GM12878 (cell line): ENCODE results near the gene PUS10. TPM values are rescaled to one million over a fixed set of nuclear protein-coding genes. Genes with fewer than 3 reads are reported as not detected.

Experiments used
- ATAC-seq: fragments of 200-7000 bp; cut with Tn5 transposase; 3 replicates; pipeline ENCODE4 v1.9.1; 2020; ENCODE audit warnings: mild to moderate bottlenecking, moderate library complexity
- BruUV-seq: library from RNA; stranded (reverse); fragments of 400-500 nt; replicated peaks from 2 replicates; lab custom pipeline; 2021; lab: Mats Ljungman, UMichigan
- CTCF ChIA-PET: fragments of 300-600 bp; sonication (Branson Sonifier 250); formaldehyde crosslinking; extraction: SDS; loops from one replicate; lab custom pipeline; 2021; ENCODE audit warnings: inconsistent platforms; lab: Yijun Ruan, JAX
- POLR2A ChIA-PET: fragments of 350-600 bp; formaldehyde crosslinking; extraction: SDS; loops from one replicate; lab custom pipeline; 2021; ENCODE audit warnings: inconsistent platforms; lab: Charles Lee
- RAD21 ChIA-PET: fragments of 300-600 bp; sonication (Branson Sonifier 250); formaldehyde crosslinking; loops from one replicate; lab custom pipeline; 2023; ENCODE audit warnings: antibody characterized with exemption; ENCODE audit not compliant: unreplicated experiment; lab: Charles Lee
- SMC1A ChIA-PET: fragments of 300-600 bp; sonication (Branson Sonifier 250); formaldehyde crosslinking; loops from one replicate; lab custom pipeline; 2023; ENCODE audit not compliant: unreplicated experiment, uncharacterized antibody; lab: Charles Lee
- DNase-seq: peaks from one replicate; pipeline ENCODE4 v3.0.0-alpha.2; 2011; ENCODE audit warnings: low read depth, low spot score
- FAIRE-seq: peaks from 3 replicates; lab custom pipeline; 2011; peaks lifted over from hg19 to GRCh38; lab: Jason Lieb, UNC
- H2AFZ ChIP-seq: 2 replicates; pipeline ENCODE4 v1.6.0; 2011; ENCODE audit warnings: low read depth, low read length, control low read depth; ENCODE audit not compliant: control insufficient read depth
- H3K27ac ChIP-seq: 2 replicates; pipeline ENCODE4 v1.5.1; 2011; ENCODE audit warnings: control low read depth; ENCODE audit not compliant: control insufficient read depth, insufficient read depth
- H3K27me3 ChIP-seq, 2 experiments: replicated peaks in 1 of 2; 2 replicates each; pipeline versions ENCODE4 v1.6.0 to v1.6.1; 2011; ENCODE audit warnings: low read length in 1 of 2; ENCODE audit not compliant: control insufficient read depth in 2 of 2, insufficient read depth in 2 of 2
- H3K36me3 ChIP-seq, 2 experiments: 2 replicates each; pipeline ENCODE4 v1.5.1; 2011; ENCODE audit warnings: low read length in 1 of 2; ENCODE audit not compliant: control insufficient read depth in 2 of 2, insufficient read depth in 2 of 2
- H3K4me1 ChIP-seq: 2 replicates; pipeline ENCODE4 v1.6.1; 2011; ENCODE audit warnings: mild to moderate bottlenecking, low read length, moderate library complexity, mixed read lengths; ENCODE audit not compliant: control insufficient read depth, insufficient read depth
- H3K4me2 ChIP-seq: 2 replicates; pipeline ENCODE4 v1.6.0; 2011; ENCODE audit warnings: control low read depth; ENCODE audit not compliant: control insufficient read depth, insufficient read depth
- H3K4me3 ChIP-seq: fragments of 200-600 bp; sonication (generic); 2 replicates; pipeline ENCODE4 v1.5.1; 2016
- H3K79me2 ChIP-seq: 2 replicates; pipeline ENCODE4 v1.6.0; 2011; ENCODE audit warnings: low read length; ENCODE audit not compliant: control insufficient read depth, insufficient read depth
- H3K9ac ChIP-seq: 2 replicates; pipeline ENCODE4 v1.8.0; 2011; ENCODE audit warnings: low read length, control low read depth, mixed read lengths; ENCODE audit not compliant: control insufficient read depth, insufficient read depth
- H3K9me3 ChIP-seq: replicated peaks from 3 replicates; pipeline ENCODE4 v1.5.1; 2011; ENCODE audit warnings: mild to moderate bottlenecking, low read length; ENCODE audit not compliant: control insufficient read depth, insufficient read depth
- H4K20me1 ChIP-seq: 2 replicates; pipeline ENCODE4 v1.6.0; 2011; ENCODE audit not compliant: control insufficient read depth, insufficient read depth
- CBFB ChIP-seq: IDR thresholded peaks from 2 replicates; pipeline ENCODE4 v1.6.1; 2016; ENCODE audit warnings: antibody characterized with exemption, low read depth
- CREM ChIP-seq: IDR thresholded peaks from 2 replicates; pipeline ENCODE4 v1.6.1; 2014; ENCODE audit warnings: antibody characterized with exemption, low read depth
- DPF2 ChIP-seq: fragments of 450-650 bp; IDR thresholded peaks from 2 replicates; pipeline ENCODE4 v1.6.1; 2017; ENCODE audit warnings: mild to moderate bottlenecking
- KAT2A ChIP-seq: conservative IDR thresholded peaks from 2 replicates; pipeline ENCODE4 v1.6.1; 2011; ENCODE audit warnings: low read depth, low read length; ENCODE audit not compliant: control insufficient read depth
- MAX ChIP-seq: IDR thresholded peaks from 2 replicates; pipeline ENCODE4 v1.6.1; 2012; ENCODE audit warnings: low read depth, low read length, improper control_type of control experiment
- POLR2A ChIP-seq: IDR thresholded peaks from 2 replicates; pipeline ENCODE4 v1.6.1; 2011; ENCODE audit warnings: low read depth, mild to moderate bottlenecking, low read length
- SIN3A ChIP-seq: IDR thresholded peaks from 2 replicates; pipeline ENCODE4 v1.6.1; 2012; ENCODE audit warnings: low read depth, low read length, improper control_type of control experiment
- SKIL ChIP-seq: fragments of 450-650 bp; IDR thresholded peaks from 2 replicates; pipeline ENCODE4 v1.6.1; 2017; ENCODE audit warnings: mild to moderate bottlenecking, low read depth, inconsistent platforms; ENCODE audit not compliant: poor library complexity, severe bottlenecking
- SREBF2 ChIP-seq: IDR thresholded peaks from 2 replicates; pipeline ENCODE4 v1.6.1; 2012; ENCODE audit warnings: mild to moderate bottlenecking, low read length
- STAT1 ChIP-seq: fragments of 450-650 bp; conservative IDR thresholded peaks from 2 replicates; pipeline ENCODE4 v1.6.1; 2014; ENCODE audit warnings: antibody characterized with exemption, mild to moderate bottlenecking
- STAT3 ChIP-seq: IDR thresholded peaks from 2 replicates; pipeline ENCODE4 v1.6.1; 2011; ENCODE audit warnings: low read depth, low read length, improper control_type of control experiment
- in situ Hi-C: fragments of 300-500 bp; cut with MboI; formaldehyde crosslinking; loops from 9 replicates; pipeline ENCODE4 v1.14.3; 2018; ENCODE audit warnings: mixed read lengths
- intact Hi-C: fragments of 100-400 bp; cut with micrococcal nuclease; formaldehyde crosslinking; loops from one replicate; pipeline ENCODE4 v1.14.2; 2022; ENCODE audit not compliant: unreplicated experiment
- polyA plus RNA-seq, 11 experiments: library from polyadenylated mRNA; depleted of rRNA in 4 of 11; unstranded in 6 of 11; stranded (reverse) in 5 of 11; fragments of >200 nt; fragmentation: Nextera tagmentation in 4 of 11; fragmentation: Illumina TruSeq in 1 of 11; extraction: Ambion mirVana in 4 of 11; extraction: Trizol in 1 of 11; gene quantifications; 1 replicate in 1 of 11; 2 replicates in 10 of 11; pipeline versions ENCODE4 v1.2.1 to v1.2.3, GENCODE V29; 2011 to 2016; ENCODE audit warnings: inconsistent platforms in 2 of 11, missing spikeins in 2 of 11, low read depth in 1 of 11
- total RNA-seq, 4 experiments: library from RNA; depleted of rRNA in 3 of 4; stranded (reverse); fragments of >200 nt in 3 of 4; fragmentation: Illumina TruSeq in 1 of 4; extraction: Trizol in 1 of 4; gene quantifications; 2 replicates each; pipeline versions ENCODE4 v1.2.1 to v1.2.3, GENCODE V29; 2013 to 2021
- TF ChIP-seq, protein P1 (sequence below): fragments of 450-650 bp; IDR thresholded peaks from 2 replicates; pipeline ENCODE4 v1.6.1; 2018; ENCODE audit warnings: mild to moderate bottlenecking, low read depth, moderate library complexity; ENCODE audit not compliant: partially characterized antibody
- TF ChIP-seq, protein P2 (sequence below): IDR thresholded peaks from 2 replicates; pipeline ENCODE4 v1.6.1; 2012; ENCODE audit warnings: low read depth, low read length, improper control_type of control experiment
- TF ChIP-seq, protein P3 (sequence below): fragments of 450-650 bp; formaldehyde crosslinking; IDR thresholded peaks from 2 replicates; pipeline ENCODE4 v1.4.0; 2022; ENCODE audit warnings: mild to moderate bottlenecking, moderate library complexity

Gene PUS10
- total and polyA plus RNA-seq, 10 of the 15 experiments (the other 5 are each of a cell fraction or from before 2014, with no cell fraction given): 9.1 to 17.0 (median 13.0) TPM

DNA sequence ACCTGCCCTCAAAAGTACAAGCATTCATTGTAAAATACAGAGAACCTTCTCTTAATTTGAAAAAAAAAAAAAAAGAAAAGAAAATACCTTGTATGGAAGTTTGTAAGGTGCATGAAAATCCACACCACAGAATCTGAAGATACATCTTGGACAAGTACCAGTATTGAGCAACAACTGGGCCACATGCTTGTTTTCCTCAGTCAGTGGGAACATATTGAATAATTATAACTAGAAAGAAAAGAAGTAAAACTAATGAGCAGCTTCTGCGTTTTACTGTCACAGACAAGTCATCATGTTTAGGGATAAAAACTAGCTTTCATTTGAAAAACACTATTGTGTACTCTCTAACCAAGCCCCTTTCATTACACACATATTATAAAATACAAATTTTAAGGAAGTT, 6.4 kb downstream of the PUS10 start (continued):
- TF ChIP-seq, protein P1, sequence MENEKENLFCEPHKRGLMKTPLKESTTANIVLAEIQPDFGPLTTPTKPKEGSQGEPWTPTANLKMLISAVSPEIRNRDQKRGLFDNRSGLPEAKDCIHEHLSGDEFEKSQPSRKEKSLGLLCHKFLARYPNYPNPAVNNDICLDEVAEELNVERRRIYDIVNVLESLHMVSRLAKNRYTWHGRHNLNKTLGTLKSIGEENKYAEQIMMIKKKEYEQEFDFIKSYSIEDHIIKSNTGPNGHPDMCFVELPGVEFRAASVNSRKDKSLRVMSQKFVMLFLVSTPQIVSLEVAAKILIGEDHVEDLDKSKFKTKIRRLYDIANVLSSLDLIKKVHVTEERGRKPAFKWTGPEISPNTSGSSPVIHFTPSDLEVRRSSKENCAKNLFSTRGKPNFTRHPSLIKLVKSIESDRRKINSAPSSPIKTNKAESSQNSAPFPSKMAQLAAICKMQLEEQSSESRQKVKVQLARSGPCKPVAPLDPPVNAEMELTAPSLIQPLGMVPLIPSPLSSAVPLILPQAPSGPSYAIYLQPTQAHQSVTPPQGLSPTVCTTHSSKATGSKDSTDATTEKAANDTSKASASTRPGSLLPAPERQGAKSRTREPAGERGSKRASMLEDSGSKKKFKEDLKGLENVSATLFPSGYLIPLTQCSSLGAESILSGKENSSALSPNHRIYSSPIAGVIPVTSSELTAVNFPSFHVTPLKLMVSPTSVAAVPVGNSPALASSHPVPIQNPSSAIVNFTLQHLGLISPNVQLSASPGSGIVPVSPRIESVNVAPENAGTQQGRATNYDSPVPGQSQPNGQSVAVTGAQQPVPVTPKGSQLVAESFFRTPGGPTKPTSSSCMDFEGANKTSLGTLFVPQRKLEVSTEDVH: no peak

DNA sequence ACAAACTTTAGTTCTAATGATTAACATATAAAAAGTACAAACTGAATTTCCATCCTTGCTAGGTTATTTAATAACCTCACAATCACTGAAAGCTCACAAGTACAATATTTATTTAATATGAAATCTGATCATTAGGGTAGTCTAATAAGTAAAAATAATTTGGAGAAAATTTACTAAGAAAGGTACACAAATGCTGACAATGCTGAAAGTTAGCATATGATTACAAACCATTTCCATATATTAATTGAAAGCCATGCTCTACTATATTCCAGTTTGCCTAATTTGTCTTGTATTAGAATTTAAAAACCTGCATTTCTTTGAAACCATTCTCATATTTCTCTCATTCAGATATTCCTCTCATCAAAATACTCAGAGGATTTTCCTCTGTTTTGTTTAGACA, 8.7 kb downstream of the PUS10 start:
- Histone ChIP-seq H2AFZ (no peak overlapping the region), H3K4me2 (no peak overlapping the region), H3K9me3 (no peaks in the 10 kb centered on the region), H3K9ac (no peak overlapping the region), H3K27ac (no peak overlapping the region), H3K4me3 (no peak overlapping the region), H3K4me1 (peaks cover 5% of the 10 kb centered on the region; the same call in 1 of the 2 replicates), H3K27me3 (no peaks in the 10 kb centered on the region), H4K20me1 (no peaks in the 10 kb centered on the region), H3K36me3 (no peaks in the 10 kb centered on the region), H3K79me2 (no peaks in the 10 kb centered on the region; the same call in 1 of the 2 replicates)
- DNase-seq (no peak), FAIRE-seq (no peak), ATAC-seq (no peak)
- BruUV-seq: no TSS peak
- ChIA-PET POLR2A (no interaction called here), SMC1A (interaction anchor here (1.3 kb wide), 1 partner anchor 10 kb away, joined by 3 read pairs; no protein-coding TSS in a partner anchor), CTCF (interaction anchor here (1.2 kb wide), 1 partner anchor 8 kb away, joined by 4 read pairs; no protein-coding TSS in a partner anchor), RAD21 (no interaction called here)
- intact Hi-C loops: no loop called here
- in situ Hi-C loops: no loop called here
- TF ChIP-seq POLR2A (no peak), STAT3 (no peak), KAT2A (no peak), STAT1 (no peak), SREBF2 (no peak), SIN3A (no peak), MAX (no peak), SKIL (no peak), CREM (no peak), DPF2 (no peak), CBFB (no peak)
- TF ChIP-seq, protein P2, sequence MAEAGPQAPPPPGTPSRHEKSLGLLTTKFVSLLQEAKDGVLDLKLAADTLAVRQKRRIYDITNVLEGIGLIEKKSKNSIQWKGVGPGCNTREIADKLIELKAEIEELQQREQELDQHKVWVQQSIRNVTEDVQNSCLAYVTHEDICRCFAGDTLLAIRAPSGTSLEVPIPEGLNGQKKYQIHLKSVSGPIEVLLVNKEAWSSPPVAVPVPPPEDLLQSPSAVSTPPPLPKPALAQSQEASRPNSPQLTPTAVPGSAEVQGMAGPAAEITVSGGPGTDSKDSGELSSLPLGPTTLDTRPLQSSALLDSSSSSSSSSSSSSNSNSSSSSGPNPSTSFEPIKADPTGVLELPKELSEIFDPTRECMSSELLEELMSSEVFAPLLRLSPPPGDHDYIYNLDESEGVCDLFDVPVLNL: no peak
- TF ChIP-seq, protein P3, sequence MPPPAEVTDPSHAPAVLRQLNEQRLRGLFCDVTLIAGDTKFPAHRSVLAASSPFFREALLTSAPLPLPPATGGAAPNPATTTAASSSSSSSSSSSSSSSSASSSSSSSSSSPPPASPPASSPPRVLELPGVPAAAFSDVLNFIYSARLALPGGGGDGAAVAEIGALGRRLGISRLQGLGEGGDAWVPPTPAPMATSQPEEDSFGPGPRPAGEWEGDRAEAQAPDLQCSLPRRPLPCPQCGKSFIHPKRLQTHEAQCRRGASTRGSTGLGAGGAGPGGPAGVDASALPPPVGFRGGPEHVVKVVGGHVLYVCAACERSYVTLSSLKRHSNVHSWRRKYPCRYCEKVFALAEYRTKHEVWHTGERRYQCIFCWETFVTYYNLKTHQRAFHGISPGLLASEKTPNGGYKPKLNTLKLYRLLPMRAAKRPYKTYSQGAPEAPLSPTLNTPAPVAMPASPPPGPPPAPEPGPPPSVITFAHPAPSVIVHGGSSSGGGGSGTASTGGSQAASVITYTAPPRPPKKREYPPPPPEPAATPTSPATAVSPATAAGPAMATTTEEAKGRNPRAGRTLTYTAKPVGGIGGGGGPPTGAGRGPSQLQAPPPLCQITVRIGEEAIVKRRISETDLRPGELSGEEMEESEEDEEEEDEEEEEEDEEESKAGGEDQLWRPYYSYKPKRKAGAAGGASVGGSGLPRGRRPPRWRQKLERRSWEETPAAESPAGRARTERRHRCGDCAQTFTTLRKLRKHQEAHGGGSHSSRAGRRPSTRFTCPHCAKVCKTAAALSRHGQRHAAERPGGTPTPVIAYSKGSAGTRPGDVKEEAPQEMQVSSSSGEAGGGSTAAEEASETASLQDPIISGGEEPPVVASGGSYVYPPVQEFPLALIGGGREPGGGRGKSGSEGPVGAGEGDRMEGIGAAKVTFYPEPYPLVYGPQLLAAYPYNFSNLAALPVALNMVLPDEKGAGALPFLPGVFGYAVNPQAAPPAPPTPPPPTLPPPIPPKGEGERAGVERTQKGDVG: no peak
